ENCODE results near the gene WDR11. TPM values are rescaled to one million over a fixed set of nuclear protein-coding genes. Genes with fewer than 3 reads are reported as not detected.

The WDR11 gene
- total RNA-seq, 1 experiment from 2014 or later = 48.3 TPM

DNA sequence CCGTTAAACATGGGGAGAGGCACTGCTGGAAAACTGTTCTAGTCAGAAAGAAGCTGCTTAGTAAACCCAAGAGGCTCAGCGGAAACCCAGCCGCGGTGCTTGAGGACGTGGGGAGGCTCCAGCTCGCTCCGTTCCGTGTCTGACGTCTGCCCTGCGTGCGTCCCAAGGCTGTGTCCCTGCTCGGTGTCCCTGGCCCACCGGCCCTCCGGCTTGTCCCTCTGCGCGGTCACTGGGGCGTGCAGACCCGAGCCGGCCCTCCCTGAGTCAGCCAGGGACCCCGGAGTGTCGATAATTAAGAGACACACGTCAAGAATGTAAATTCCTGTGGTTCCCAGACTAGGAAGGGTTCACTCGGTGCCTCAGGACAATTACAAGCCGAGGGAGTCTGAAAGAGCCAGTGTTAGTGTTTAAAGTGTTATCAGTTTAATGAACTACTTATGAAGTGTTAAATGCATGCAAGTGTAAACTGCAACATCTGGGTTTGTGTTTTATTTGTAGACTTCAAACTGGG lies 98.9 kb downstream of the WDR11 start:
- TF ChIP-seq EZH2phosphoT487 (IDR thresholded peaks at IDR 0.05; ENCODE audit: borderline replicate concordance) (no peak), ZNF274 (IDR thresholded peaks at IDR 0.05; ENCODE audit: low read depth, low read length) (no peak), CBX3 (IDR thresholded peaks at IDR 0.05; ENCODE audit: low read depth) (no peak), POLR2AphosphoS5 (IDR thresholded peaks at IDR 0.05; ENCODE audit: low read depth, low read length) (no peak), ELF1 (IDR thresholded peaks at IDR 0.05; ENCODE audit: borderline replicate concordance, low read depth) (no peak), JUND (IDR thresholded peaks at IDR 0.05) (no peak), RAD21 (IDR thresholded peaks at IDR 0.05; ENCODE audit: low read depth) (no peak), SRF (IDR thresholded peaks at IDR 0.05; ENCODE audit: low read depth) (no peak), ZFX (IDR thresholded peaks at IDR 0.05) (no peak), FOSL1 (IDR thresholded peaks at IDR 0.05; ENCODE audit: low read depth) (no peak), SIN3A (IDR thresholded peaks at IDR 0.05; ENCODE audit: low read depth) (no peak), POLR2A (IDR thresholded peaks at IDR 0.05; ENCODE audit: borderline replicate concordance, extremely low read depth, insufficient read depth, insufficient read length) (no peak), SP1 (IDR thresholded peaks at IDR 0.05; ENCODE audit: low read depth) (no peak), TCF7L2 (IDR thresholded peaks at IDR 0.05; ENCODE audit: borderline replicate concordance, extremely low read depth, insufficient read depth, insufficient read length) (no peak), YY1 (IDR thresholded peaks at IDR 0.05; ENCODE audit: extremely low read depth, insufficient replicate concordance, low read depth, low read length) (no peak)
- TF ChIP-seq, protein P1, sequence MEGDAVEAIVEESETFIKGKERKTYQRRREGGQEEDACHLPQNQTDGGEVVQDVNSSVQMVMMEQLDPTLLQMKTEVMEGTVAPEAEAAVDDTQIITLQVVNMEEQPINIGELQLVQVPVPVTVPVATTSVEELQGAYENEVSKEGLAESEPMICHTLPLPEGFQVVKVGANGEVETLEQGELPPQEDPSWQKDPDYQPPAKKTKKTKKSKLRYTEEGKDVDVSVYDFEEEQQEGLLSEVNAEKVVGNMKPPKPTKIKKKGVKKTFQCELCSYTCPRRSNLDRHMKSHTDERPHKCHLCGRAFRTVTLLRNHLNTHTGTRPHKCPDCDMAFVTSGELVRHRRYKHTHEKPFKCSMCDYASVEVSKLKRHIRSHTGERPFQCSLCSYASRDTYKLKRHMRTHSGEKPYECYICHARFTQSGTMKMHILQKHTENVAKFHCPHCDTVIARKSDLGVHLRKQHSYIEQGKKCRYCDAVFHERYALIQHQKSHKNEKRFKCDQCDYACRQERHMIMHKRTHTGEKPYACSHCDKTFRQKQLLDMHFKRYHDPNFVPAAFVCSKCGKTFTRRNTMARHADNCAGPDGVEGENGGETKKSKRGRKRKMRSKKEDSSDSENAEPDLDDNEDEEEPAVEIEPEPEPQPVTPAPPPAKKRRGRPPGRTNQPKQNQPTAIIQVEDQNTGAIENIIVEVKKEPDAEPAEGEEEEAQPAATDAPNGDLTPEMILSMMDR (IDR thresholded peaks at IDR 0.05 in 2 of 3, conservative IDR thresholded peaks at IDR 0.05 in 1 of 3; ENCODE audit: borderline replicate concordance in 1 of 3, insufficient read depth in 1 of 3, low read depth in 2 of 3, low read length in 2 of 3) = no peak
- TF ChIP-seq, protein P2, sequence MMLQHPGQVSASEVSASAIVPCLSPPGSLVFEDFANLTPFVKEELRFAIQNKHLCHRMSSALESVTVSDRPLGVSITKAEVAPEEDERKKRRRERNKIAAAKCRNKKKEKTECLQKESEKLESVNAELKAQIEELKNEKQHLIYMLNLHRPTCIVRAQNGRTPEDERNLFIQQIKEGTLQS (IDR thresholded peaks at IDR 0.05) = no peak
- TF ChIP-seq, protein P3, sequence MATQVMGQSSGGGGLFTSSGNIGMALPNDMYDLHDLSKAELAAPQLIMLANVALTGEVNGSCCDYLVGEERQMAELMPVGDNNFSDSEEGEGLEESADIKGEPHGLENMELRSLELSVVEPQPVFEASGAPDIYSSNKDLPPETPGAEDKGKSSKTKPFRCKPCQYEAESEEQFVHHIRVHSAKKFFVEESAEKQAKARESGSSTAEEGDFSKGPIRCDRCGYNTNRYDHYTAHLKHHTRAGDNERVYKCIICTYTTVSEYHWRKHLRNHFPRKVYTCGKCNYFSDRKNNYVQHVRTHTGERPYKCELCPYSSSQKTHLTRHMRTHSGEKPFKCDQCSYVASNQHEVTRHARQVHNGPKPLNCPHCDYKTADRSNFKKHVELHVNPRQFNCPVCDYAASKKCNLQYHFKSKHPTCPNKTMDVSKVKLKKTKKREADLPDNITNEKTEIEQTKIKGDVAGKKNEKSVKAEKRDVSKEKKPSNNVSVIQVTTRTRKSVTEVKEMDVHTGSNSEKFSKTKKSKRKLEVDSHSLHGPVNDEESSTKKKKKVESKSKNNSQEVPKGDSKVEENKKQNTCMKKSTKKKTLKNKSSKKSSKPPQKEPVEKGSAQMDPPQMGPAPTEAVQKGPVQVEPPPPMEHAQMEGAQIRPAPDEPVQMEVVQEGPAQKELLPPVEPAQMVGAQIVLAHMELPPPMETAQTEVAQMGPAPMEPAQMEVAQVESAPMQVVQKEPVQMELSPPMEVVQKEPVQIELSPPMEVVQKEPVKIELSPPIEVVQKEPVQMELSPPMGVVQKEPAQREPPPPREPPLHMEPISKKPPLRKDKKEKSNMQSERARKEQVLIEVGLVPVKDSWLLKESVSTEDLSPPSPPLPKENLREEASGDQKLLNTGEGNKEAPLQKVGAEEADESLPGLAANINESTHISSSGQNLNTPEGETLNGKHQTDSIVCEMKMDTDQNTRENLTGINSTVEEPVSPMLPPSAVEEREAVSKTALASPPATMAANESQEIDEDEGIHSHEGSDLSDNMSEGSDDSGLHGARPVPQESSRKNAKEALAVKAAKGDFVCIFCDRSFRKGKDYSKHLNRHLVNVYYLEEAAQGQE (IDR thresholded peaks at IDR 0.05; ENCODE audit: low read depth) = no peak
- Histone ChIP-seq H3K79me2 (ENCODE audit: insufficient read depth, low read length) (no peaks in the 10 kb centered on the region), H3K9me3 (ENCODE audit: control insufficient read depth in 1 of 2, insufficient read depth in 1 of 2, low read depth in 1 of 2, low read length in 2 of 2) (peaks cover 0 to 10% of the 10 kb centered on the region in 2 experiments; a peak in 1 of 4 replicates), H3K4me3 (replicated peaks in 1 of 2; ENCODE audit: low read depth in 1 of 2, low read length in 2 of 2) (no peak overlapping the region), H2AFZ (ENCODE audit: low read depth, low read length, poor library complexity, severe bottlenecking) (no peak overlapping the region), H3K4me2 (ENCODE audit: low read length) (no peak overlapping the region), H3K36me3 (ENCODE audit: control insufficient read depth in 1 of 2, insufficient read depth in 2 of 2, low read length in 2 of 2) (no peaks in the 10 kb centered on the region), H3K27ac (ENCODE audit: low read depth, low read length) (no peak overlapping the region), H3K9ac (ENCODE audit: low read length) (no peak overlapping the region), H3K27me3 (ENCODE audit: insufficient read depth, low read length) (no peaks in the 10 kb centered on the region; the same call in 1 of the 2 replicates), H3K9me2 (ENCODE audit: insufficient read depth) (no peaks in the 10 kb centered on the region), H3K4me1 (ENCODE audit: control insufficient read depth in 1 of 2, insufficient read depth in 2 of 2, low read length in 2 of 2) (peaks cover 0 to 4% of the 10 kb centered on the region in 2 experiments; a peak in 2 of 4 replicates), H4K20me1 (ENCODE audit: insufficient read depth) (no peaks in the 10 kb centered on the region)
- RAD21 ChIA-PET (ENCODE audit: low non-redundant PET in 1 of 2, low total read pairs in 2 of 2, uncharacterized antibody in 2 of 2, unreplicated experiment in 2 of 2) = no interaction called here
- POLR2A ChIA-PET = no interaction called here
- intact Hi-C loops (cut with micrococcal nuclease) = no loop called here
- no TSS peak for BruUV-seq (replicated peaks)
- CTCF ChIA-PET = interaction anchor here (1.2 to 2.1 kb wide), 3 partner anchors 42 to 937 kb away, joined by 3 to 20 read pairs (median 6); no protein-coding TSS in a partner anchor
- ATAC-seq (no peak), DNase-seq (ENCODE audit: low read depth, low spot score) (no peak)

Measured in HCT116 (cell line).